Astrocyte of the cerebellum (primary cell): ENCODE measurements around the gene PGGT1B.

Experiments used
- DNase-seq: peaks from one replicate; pipeline ENCODE4 v3.0.0-alpha.2; 2011; ENCODE audit warnings: low read depth
- H3K4me3 ChIP-seq: 2 replicates; pipeline ENCODE4 v1.5.1; 2011; ENCODE audit warnings: mild to moderate bottlenecking, low read depth, low read length, moderate library complexity
- CTCF ChIP-seq: IDR thresholded peaks from 2 replicates; pipeline ENCODE4 v1.5.1; 2012; ENCODE audit warnings: low read length, low read depth, moderate library complexity, mild to moderate bottlenecking; ENCODE audit errors: missing control alignments
- in situ Hi-C: cut with HindIII; loops from 2 replicates; pipeline ENCODE4 v1.10.0; 2017; ENCODE audit warnings: low sequenced_read_pairs

The PGGT1B gene

DNA sequence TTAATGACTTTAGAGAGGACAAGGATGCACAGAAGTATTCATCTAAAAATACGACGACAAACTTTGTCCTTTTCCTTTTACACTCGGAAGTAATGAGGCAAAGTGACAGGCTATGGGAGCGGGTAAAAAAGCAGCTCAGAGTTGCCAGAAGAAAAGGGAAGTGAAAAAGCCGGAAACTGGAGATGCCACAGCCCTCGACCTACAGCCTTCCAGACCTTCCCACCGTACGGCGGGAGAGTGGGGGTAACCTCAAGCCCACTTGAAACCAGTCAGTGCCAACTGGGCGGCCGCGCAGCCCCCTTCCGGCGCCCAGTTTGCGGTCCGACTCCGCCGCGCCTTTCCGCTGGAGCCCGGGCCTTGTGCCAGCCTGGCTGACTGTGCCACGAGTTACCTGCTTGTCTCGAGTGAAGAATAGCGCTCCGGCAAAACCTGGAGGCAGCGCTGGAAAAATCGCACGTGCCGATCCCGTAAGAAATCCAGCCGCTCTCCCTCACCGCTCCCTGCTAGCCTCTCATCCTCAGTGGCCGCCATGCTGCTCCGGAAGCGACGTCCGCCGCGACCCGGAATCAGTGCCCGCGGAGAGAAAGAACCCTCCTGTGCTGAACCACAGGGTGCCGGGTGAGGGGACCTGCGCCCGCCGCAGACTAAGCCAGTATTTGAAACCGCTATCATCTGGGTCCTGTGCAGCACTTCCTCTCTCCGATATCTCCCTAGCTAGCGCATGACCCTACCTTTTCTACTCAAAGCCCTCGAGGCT lies at the start of gene PGGT1B:
Gene PGGT1B, minus strand, starts transcription at position 557 of the 757 bp plus-strand sequence. Its CDS starts 26 bp downstream, at position 531.
- TF ChIP-seq CTCF = no peak
- peak; percentile 11 for DNase-seq
- in situ Hi-C loops = no loop called here
- peak within 1 kb of the TSS; percentile 95 for H3K4me3 ChIP-seq

GRCh38 chr5:115309751-115310370 lies 47.2 kb upstream of the PGGT1B start:
- in situ Hi-C loops = no loop called here
- peak; percentile 11 for TF ChIP-seq CTCF
- DNase-seq = peak; percentile 42
- no peak overlapping the region for H3K4me3 ChIP-seq

GRCh38 chr5:115308815-115309214 lies 46.1 kb upstream of the PGGT1B start:
- in situ Hi-C loops = no loop called here
- H3K4me3 ChIP-seq = no peak overlapping the region
- TF ChIP-seq CTCF = no peak
- DNase-seq = no peak

DNA sequence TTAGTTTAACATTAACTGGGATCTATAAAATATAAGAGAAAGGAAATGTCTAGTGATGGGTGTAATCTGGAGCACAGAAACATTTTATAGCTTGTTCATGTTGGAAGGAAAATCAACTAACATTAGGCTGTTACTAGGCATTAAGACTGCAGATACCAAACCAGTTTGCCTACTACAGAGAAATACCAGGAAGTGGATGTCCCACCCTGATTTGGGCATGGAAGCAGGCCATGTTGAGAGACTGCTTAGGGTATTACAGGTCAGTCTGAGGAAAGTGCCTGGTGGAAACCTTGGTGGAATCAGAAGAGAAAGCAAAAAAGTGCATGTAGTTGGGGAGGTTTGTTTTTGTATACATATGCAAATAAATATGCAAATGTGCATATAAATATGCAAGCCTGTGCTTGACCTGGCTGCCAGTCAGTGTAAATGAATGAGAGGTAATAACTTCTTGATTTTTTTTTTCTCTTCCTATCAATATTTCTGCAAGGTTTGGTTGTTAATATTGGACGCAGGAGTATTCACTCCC lies 43.4 kb upstream of the PGGT1B start:
- no peak overlapping the region for H3K4me3 ChIP-seq
- no peak for TF ChIP-seq CTCF

GRCh38 chr5:115304496-115304895 lies 41.8 kb upstream of the PGGT1B start:
- no peak for DNase-seq
- H3K4me3 ChIP-seq = no peak overlapping the region
- in situ Hi-C loops = loop anchor here (5.0 kb wide), 1 partner anchor 73 kb away; no protein-coding TSS in a partner anchor
- no peak for TF ChIP-seq CTCF

More for the DNA sequence above, 43.4 kb upstream of the PGGT1B start:
- no peak for DNase-seq
- in situ Hi-C loops = no loop called here

DNA sequence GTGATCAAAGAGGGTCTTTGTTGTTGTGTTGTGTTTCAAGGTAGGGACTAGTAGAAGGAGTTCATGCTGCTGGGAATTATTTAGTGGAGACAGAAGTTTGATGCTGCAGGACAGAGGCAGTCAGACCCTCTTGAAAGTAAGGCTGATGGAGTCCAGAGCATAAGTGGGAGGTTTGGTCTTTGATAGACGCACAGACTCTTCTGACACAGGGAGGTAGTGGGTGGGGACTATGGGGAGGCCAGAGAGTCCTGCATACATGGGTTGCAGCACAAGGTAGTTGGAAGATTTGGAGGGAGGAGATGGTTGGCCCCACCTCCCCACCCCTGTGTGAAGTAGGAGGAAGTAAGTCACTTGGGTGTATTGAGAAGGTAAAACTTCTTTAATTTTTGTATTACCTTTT lies 36.1 kb upstream of the PGGT1B start:
- in situ Hi-C loops = no loop called here
- TF ChIP-seq CTCF = no peak
- no peak for DNase-seq
- no peak overlapping the region for H3K4me3 ChIP-seq
